ENCODE data around the gene SLC24A4.
"Not testable (repeated sequence)": the region's sequence is repeated elsewhere in the genome, so short reads cannot be mapped to it uniquely, and the experiment has no call there.

SLC24A4 gene

GRCh38 chr14:92519246-92520101 lies 196.5 kb downstream of the SLC24A4 start:
- no peak for DNase-seq (ENCODE audit: low read depth in 2 of 2)

GRCh38 chr14:92520102-92521057 lies 197.4 kb downstream of the SLC24A4 start:
- no peak for DNase-seq (ENCODE audit: low read depth in 2 of 2)

DNA sequence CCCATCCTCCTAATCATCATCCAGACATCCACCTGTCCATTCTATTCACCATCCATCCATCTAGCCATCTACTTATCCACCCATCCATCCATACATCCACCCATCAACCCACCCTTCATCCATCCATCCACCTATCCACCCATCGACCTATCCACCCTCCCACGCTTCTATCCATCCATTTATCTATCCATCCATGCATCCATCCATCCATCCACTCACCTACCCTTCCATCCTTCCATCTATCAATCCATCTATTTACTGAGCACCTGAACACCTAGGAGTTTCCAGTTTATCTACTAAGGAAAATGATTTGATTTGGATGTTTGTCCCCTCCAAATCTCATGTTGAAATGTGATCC lies 198.1 kb downstream of the SLC24A4 start:
- DNase-seq (ENCODE audit: low read depth in 2 of 2) = no peak

DNA sequence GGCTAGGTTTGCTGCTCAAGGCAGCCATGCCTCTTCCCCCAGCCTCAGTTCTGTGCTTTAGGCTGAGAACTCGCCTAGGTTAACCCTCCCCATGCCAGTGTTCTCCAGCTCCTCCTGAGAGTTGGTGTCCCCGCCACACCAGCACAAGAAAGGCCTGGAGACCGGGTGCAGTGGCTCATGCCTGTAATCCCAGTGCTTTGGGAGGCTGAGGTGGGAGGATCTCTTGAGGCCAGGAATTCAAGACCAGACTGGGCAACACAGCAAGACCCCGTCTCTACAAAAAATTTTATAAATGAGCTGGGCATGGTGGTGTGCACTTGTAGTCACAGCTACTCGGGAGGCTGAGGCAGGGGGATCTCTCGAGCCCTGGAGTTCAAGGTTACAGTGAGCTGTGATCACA lies 200.8 kb downstream of the SLC24A4 start:
- no peak for DNase-seq (ENCODE audit: low read depth in 2 of 2)

DNA sequence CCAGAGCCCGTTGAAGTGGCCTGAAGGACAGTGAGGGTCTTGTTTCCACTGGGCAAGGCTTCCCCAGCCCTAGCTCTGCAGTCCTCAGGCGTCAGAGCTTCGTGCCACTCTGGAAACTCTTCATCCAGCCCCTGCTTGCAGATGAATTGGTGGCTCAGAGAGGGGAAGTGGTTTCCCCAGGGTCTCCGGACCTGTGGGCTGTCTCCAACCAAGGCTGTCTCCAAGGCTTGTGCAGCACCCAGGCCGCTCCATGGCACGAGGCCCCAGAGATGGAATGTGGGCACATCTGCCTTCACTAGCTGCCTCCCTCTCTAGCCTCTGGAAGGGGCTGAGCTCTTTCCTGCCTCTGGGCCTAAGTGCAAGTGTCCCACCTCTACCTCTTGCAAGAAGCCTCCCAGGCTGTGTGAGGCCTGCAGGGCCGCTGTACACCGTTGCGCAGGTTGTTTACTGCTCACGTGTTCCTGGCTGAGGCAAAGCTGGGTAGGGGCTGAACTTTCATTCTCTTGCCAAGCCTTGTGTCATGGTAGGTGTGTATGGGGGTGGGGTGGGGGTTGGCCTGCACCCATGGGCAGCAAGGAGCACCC lies 201.7 kb downstream of the SLC24A4 start:
- DNase-seq (ENCODE audit: low read depth in 2 of 2) = no peak

- no peak for DNase-seq (ENCODE audit: low read depth in 2 of 2)
These were observed 202.5 kb downstream of the SLC24A4 start for GRCh38 chr14:92525322-92526095.

DNA sequence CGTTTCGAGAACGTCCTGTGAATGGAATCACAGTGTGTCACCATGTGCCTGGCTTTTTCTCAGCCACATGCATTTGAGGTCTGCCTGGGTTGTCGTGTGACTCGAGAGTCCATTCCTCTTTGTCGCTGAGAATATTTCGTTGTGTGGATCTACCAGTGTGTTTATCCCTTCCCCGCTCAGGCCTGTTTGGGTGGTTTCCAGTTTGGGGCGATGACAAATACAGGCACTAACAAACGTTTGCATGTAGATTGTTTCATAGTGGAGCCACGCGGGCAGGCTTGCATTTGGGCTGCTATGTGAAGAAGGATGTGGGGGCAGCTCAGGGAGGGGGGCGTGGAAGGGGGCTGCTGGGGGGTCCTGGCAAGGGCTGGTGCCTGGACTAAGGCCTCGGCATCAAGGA lies 204.8 kb downstream of the SLC24A4 start:
- DNase-seq (ENCODE audit: low read depth in 2 of 2) = no peak

- DNase-seq (ENCODE audit: low read depth in 2 of 2) = no peak
These were observed 205.6 kb downstream of the SLC24A4 start for GRCh38 chr14:92528486-92529100.

DNA sequence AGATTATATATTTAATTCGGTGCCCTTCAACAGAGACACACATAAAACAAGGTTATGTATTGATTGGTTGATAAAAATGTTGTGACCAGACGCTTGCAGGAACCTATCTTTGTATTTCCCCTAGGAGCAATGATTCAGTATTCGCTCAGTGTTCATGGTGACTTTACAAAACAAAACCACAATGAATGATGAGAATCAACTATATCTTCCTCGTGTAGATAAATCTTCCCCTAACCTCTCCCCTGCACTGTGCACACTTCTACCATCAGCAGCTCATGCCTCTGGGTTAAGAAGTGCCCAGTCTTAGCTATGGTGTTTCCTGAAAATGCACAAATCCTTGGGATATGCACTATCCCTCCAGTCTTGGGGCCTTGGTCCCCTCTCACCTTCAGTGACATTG lies 206.9 kb downstream of the SLC24A4 start:
- DNase-seq (ENCODE audit: low read depth in 2 of 2) = no peak

GRCh38 chr14:92531106-92531873 lies 208.3 kb downstream of the SLC24A4 start:
- DNase-seq (ENCODE audit: low read depth in 2 of 2) = no peak

GRCh38 chr14:92532490-92533163 lies 209.7 kb downstream of the SLC24A4 start:
- no peak for DNase-seq (ENCODE audit: low read depth in 2 of 2)

DNA sequence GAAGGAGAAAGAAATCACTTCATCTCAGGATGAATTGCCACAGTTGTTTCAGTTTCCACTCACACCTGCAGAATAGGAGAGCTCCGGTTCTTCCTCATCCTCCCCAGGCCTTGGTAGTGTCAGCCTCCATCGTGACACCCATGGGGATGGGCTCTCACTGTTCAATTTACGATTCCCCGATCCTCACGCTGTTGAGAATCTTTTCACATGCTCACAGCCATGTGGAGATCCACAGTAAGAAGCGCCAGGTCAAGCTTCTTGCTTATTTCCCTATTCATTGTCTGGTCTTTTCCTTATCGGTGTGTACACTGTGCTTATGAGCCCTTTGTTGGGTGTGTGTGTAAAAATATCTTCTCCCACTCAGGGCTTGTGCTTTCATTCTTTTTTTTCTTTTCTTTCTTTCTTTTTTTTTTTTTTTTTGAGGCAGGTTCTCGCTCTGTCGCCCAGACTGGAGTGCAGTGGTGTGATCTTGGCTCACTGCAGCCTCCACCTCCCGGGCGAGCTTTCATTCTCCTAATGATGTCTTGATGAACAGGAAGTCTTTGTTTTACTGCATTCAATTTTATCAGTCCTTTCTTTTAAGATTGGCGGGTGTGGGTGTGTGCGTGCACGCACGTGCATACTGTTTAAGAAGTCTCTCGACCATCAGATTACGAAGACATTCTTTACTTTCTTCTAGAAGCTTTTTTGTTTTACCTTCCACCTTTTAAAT lies 212.1 kb downstream of the SLC24A4 start:
- no peak for DNase-seq (ENCODE audit: low read depth in 2 of 2)

DNA sequence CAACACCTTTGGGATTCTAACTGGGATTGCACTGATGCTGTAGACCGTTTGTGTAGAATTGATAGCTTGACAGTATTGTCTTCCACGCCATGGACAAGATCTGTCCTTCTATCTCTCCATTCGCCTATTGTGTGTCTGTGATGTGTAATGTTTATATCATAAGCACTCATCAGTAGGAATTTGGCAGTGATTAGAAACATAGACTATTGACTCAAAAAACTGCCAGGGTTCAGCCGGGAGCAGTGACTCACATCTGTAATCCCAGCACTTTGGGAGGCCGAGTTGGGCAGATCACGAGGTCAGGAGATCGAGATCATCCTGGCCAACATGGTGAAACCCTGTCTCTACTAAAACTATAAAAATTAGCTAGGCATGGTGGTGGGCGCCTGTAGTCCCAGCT lies 213.3 kb downstream of the SLC24A4 start:
- DNase-seq (ENCODE audit: low read depth in 2 of 2) = not testable (repeated sequence)

DNA sequence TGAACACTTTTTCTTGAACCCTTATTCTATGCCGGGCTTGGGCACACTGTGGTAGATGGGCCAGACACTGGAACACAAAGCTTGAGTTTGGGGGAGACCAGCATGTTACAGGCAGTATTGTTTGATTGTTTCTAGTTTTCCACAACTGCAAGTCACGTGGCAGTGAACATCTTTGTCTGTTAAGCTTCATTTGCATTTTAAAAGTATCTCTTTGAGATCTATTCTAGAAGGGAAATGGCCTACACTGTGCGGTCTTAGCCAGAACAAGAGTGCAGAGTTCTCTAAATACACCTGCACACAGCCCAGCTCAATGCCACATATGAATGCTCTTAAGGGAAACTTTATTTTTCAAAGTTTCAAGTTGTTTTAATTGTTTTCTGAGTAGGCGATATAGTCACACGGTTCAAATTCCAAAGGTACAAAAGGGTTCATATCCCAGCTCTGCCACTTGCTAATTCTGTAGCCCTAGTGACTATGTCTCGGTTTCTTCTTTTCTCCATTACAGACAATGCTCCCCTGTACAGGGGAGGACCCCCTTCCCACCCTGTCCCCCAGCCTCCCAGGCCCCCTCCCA lies 215.5 kb downstream of the SLC24A4 start:
- no peak for DNase-seq (ENCODE audit: low read depth in 2 of 2)

DNA sequence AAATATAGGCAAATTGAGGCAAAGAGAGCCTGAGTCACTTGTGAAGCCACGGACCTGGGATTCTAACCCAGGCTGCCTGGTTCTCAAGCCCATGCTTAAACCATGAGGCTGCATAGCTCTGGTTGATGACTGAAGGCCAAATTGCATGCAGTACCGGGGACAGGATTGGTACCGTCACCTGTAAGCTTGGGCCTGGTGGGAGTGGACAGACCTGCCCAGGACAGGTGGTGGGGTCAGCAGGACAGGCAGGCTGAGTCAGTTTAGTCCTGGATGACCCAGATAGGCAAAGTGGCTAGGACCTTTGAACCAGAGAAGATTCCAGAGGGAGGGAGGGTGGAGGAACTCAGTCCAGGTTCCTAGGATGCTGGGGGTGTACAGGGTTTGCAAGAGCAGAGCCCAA lies 216.5 kb downstream of the SLC24A4 start:
- no peak for DNase-seq (ENCODE audit: low read depth in 2 of 2)

GRCh38 chr14:92539875-92540274 lies 216.9 kb downstream of the SLC24A4 start:
- no peak for DNase-seq (ENCODE audit: low read depth in 2 of 2)

DNA sequence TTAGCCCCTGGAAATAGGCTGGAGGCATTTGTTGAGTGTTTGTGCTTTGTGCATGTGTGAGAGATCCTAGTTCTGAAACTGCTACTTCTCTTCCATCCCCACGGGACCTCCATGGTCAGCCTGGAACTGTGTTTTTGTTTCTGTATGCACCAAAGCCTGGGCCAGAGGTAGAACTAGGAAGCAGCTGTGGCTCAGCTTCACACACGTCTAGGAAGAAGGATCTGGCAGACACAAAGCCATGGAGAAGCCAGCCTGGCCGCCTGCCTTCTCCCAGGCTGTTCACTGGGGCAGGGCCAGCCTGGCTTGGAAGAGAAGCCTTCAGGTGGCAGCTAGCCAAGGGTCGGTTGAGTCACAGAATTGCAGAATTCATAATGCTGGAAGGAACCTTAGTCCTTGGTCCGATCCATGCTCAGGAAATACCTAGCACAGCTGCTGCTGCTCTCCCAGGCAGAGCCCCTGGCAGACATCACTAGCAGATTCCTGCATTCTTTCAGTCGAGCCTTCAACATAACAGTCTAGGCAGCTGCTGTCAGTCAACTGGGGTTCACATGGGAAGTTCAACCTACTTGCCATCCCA lies 217.6 kb downstream of the SLC24A4 start:
- DNase-seq (ENCODE audit: low read depth in 2 of 2) = no peak

GRCh38 chr14:92542766-92543554 lies 220.0 kb downstream of the SLC24A4 start:
- DNase-seq (ENCODE audit: low read depth in 2 of 2) = no peak

Measured in activated CD4-positive, alpha-beta T cell treated with anti-CD3 and anti-CD28 coated beads for 24 hours (primary cell).